HEK293 (cell line): ENCODE measurements around the gene CYP2D6.
A peak's percentile ranks its signal among the peaks of the same experiment; 100 is the strongest.

ENCODE experiments used
- CTCF ChIA-PET: fragments of 350-600 bp; formaldehyde crosslinking; extraction: SDS; loops from one replicate; lab custom pipeline; 2021; ENCODE audit warnings: antibody characterized with exemption; lab: Yijun Ruan, JAX
- POLR2A ChIA-PET: fragments of 300-600 bp; formaldehyde crosslinking; extraction: SDS; loops from one replicate; lab custom pipeline; 2020; ENCODE audit warnings: antibody characterized with exemption, inconsistent platforms; lab: Yijun Ruan, JAX
- H3K27ac ChIP-seq: fragments of 200-500 bp; sonication (Bioruptor generic); 2 replicates; pipeline ENCODE4 v1.5.1; 2014; ENCODE audit warnings: low read depth, low read length, control low read depth, inconsistent platforms; ENCODE audit errors: extremely low read depth
- H3K36me3 ChIP-seq, 2 experiments: fragments of 200-500 bp in 1 of 2; sonication (Bioruptor generic) in 1 of 2; 1 replicate in 1 of 2; 2 replicates in 1 of 2; pipeline ENCODE4 v1.5.1; 2014 to 2017; ENCODE audit warnings: inconsistent platforms in 2 of 2, low read length in 2 of 2; ENCODE audit not compliant: control insufficient read depth in 2 of 2, insufficient read depth in 1 of 2
- H3K4me1 ChIP-seq: fragments of 200-500 bp; sonication (Bioruptor generic); 2 replicates; pipeline ENCODE4 v1.5.1; 2014; ENCODE audit warnings: mild to moderate bottlenecking, low read length, inconsistent platforms; ENCODE audit not compliant: control insufficient read depth, insufficient read depth
- H3K4me3 ChIP-seq: 2 replicates; pipeline ENCODE4 v1.5.1; 2011; ENCODE audit warnings: low read depth, mild to moderate bottlenecking, control low read depth, low read length, moderate library complexity
- H3K9me3 ChIP-seq: fragments of 200-500 bp; sonication (Bioruptor generic); 2 replicates; pipeline ENCODE4 v1.5.1; 2014; ENCODE audit warnings: low read depth, low read length, inconsistent platforms; ENCODE audit not compliant: control insufficient read depth, insufficient read depth
- HOXC10 ChIP-seq: sonication (generic); formaldehyde crosslinking; IDR thresholded peaks from 2 replicates; pipeline ENCODE4 v1.8.1; 2023; ENCODE audit warnings: mild to moderate bottlenecking, missing genetic modification reagents
- OSR2 ChIP-seq: fragments of 450-650 bp; formaldehyde crosslinking; IDR thresholded peaks from 2 replicates; pipeline ENCODE4 v1.5.1; 2016; ENCODE audit warnings: missing biosample characterization, missing genetic modification characterization
- PRDM1 ChIP-seq: fragments of 450-650 bp; formaldehyde crosslinking; IDR thresholded peaks from 2 replicates; pipeline ENCODE4; 2016; ENCODE audit warnings: missing biosample characterization, missing genetic modification characterization
- REPIN1 ChIP-seq: fragments of 450-650 bp; formaldehyde crosslinking; IDR thresholded peaks from 2 replicates; pipeline ENCODE4 v1.5.1; 2017; ENCODE audit warnings: missing biosample characterization, missing genetic modification characterization, low read depth
- SETDB1 ChIP-seq: IDR thresholded peaks from one replicate; pipeline ENCODE4 v1.6.1; 2017; ENCODE audit warnings: mild to moderate bottlenecking, low read length, moderate library complexity, mixed read lengths; ENCODE audit not compliant: insufficient read length
- ZFP3 ChIP-seq: fragments of 450-650 bp; formaldehyde crosslinking; IDR thresholded peaks from 2 replicates; pipeline ENCODE4 v1.5.1; 2016; ENCODE audit warnings: low read depth, missing biosample characterization, missing genetic modification characterization
- ZNF132 ChIP-seq: fragments of 450-650 bp; formaldehyde crosslinking; IDR thresholded peaks from 2 replicates; pipeline ENCODE4 v1.5.1; 2017; ENCODE audit warnings: missing biosample characterization, missing genetic modification characterization, borderline replicate concordance
- ZNF140 ChIP-seq: fragments of 450-650 bp; formaldehyde crosslinking; IDR thresholded peaks from 2 replicates; pipeline ENCODE4 v1.5.1; 2016; ENCODE audit warnings: missing biosample characterization, missing genetic modification characterization
- ZNF146 ChIP-seq: fragments of 450-650 bp; formaldehyde crosslinking; IDR thresholded peaks from 2 replicates; pipeline ENCODE4 v1.5.1; 2016; ENCODE audit warnings: missing biosample characterization, missing genetic modification characterization
- ZNF202 ChIP-seq: fragments of 450-650 bp; formaldehyde crosslinking; IDR thresholded peaks from 2 replicates; pipeline ENCODE4 v1.5.1; 2016; ENCODE audit warnings: missing biosample characterization, missing genetic modification characterization, borderline replicate concordance
- ZNF324 ChIP-seq: fragments of 450-650 bp; formaldehyde crosslinking; IDR thresholded peaks from 2 replicates; pipeline ENCODE4 v1.5.1; 2016; ENCODE audit warnings: missing biosample characterization, missing genetic modification characterization
- ZNF423 ChIP-seq: fragments of 450-650 bp; formaldehyde crosslinking; IDR thresholded peaks from 2 replicates; pipeline ENCODE4 v1.5.1; 2016; ENCODE audit warnings: missing biosample characterization, missing genetic modification characterization
- ZNF624 ChIP-seq: fragments of 450-650 bp; formaldehyde crosslinking; IDR thresholded peaks from 2 replicates; pipeline ENCODE4 v1.5.1; 2017; ENCODE audit warnings: missing biosample characterization, missing genetic modification characterization
- ZNF654 ChIP-seq: fragments of 450-650 bp; formaldehyde crosslinking; IDR thresholded peaks from 2 replicates; pipeline ENCODE4 v1.5.1; 2016; ENCODE audit warnings: low read depth, missing biosample characterization, missing genetic modification characterization
- ZNF791 ChIP-seq: fragments of 450-650 bp; formaldehyde crosslinking; IDR thresholded peaks from 2 replicates; pipeline ENCODE4 v1.5.1; 2016; ENCODE audit warnings: missing biosample characterization, missing genetic modification characterization
- ZXDB ChIP-seq: fragments of 450-650 bp; formaldehyde crosslinking; IDR thresholded peaks from 2 replicates; pipeline ENCODE4 v1.5.1; 2016; ENCODE audit warnings: missing biosample characterization, missing genetic modification characterization
- TF ChIP-seq, protein P1 (sequence below): fragments of 450-650 bp; formaldehyde crosslinking; IDR thresholded peaks from 2 replicates; pipeline ENCODE4 v1.5.1; 2016; ENCODE audit warnings: missing biosample characterization, missing genetic modification characterization
- TF ChIP-seq, protein P2 (sequence below): fragments of 450-650 bp; formaldehyde crosslinking; IDR thresholded peaks from 2 replicates; pipeline ENCODE4 v1.5.1; 2017; ENCODE audit warnings: missing biosample characterization, missing genetic modification characterization
- TF ChIP-seq, protein P3 (sequence below): fragments of 450-650 bp; formaldehyde crosslinking; IDR thresholded peaks from 2 replicates; pipeline ENCODE4 v1.5.1; 2017; ENCODE audit warnings: missing biosample characterization, missing genetic modification characterization
- TF ChIP-seq, protein P4 (sequence below): fragments of 450-650 bp; formaldehyde crosslinking; IDR thresholded peaks from 2 replicates; pipeline ENCODE4 v1.5.1; 2016; ENCODE audit warnings: missing biosample characterization, missing genetic modification characterization
- TF ChIP-seq, protein P5 (sequence below): fragments of 450-650 bp; formaldehyde crosslinking; IDR thresholded peaks from 2 replicates; pipeline ENCODE4 v1.5.1; 2016; ENCODE audit warnings: missing biosample characterization, missing genetic modification characterization

CYP2D6 gene

DNA sequence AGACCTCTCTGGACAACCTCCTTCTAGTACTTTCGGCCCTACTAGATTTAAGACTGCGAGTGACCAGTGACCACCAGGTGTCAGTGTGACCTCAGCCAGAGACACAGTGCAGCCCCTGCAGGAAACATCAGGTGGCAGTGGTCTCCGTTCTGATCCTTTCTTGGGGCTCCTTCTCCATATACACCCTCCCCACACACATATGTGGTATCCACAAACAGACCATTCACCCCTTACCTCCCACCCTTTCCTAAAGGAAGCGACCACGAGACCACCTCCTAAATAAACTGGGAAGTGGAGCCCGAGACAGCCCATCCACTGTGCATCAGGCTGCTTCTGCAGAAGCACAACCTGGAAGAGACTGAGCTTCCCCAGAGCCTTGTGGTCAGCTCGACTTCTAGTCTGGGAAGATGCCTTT is 38.5 kb upstream of the CYP2D6 start:
- POLR2A ChIA-PET, result no interaction called here
- H3K9me3 ChIP-seq, result no peaks in the 10 kb centered on the region
- TF ChIP-seq, protein P1, sequence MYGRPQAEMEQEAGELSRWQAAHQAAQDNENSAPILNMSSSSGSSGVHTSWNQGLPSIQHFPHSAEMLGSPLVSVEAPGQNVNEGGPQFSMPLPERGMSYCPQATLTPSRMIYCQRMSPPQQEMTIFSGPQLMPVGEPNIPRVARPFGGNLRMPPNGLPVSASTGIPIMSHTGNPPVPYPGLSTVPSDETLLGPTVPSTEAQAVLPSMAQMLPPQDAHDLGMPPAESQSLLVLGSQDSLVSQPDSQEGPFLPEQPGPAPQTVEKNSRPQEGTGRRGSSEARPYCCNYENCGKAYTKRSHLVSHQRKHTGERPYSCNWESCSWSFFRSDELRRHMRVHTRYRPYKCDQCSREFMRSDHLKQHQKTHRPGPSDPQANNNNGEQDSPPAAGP (tag by site-specific recombination), result peak; percentile 59; the same call in 1 of the 2 replicates
- TF ChIP-seq ZXDB (tag by site-specific recombination) (0 out of 2 replicates have a peak, but pooled peaks have one; percentile 42), ZNF654 (tag by site-specific recombination) (peak; percentile 79), ZNF624 (no peak), ZNF132 (tag by site-specific recombination) (no peak), REPIN1 (tag by site-specific recombination) (no peak), OSR2 (tag by site-specific recombination) (peak; percentile 63)
- TF ChIP-seq, protein P2, sequence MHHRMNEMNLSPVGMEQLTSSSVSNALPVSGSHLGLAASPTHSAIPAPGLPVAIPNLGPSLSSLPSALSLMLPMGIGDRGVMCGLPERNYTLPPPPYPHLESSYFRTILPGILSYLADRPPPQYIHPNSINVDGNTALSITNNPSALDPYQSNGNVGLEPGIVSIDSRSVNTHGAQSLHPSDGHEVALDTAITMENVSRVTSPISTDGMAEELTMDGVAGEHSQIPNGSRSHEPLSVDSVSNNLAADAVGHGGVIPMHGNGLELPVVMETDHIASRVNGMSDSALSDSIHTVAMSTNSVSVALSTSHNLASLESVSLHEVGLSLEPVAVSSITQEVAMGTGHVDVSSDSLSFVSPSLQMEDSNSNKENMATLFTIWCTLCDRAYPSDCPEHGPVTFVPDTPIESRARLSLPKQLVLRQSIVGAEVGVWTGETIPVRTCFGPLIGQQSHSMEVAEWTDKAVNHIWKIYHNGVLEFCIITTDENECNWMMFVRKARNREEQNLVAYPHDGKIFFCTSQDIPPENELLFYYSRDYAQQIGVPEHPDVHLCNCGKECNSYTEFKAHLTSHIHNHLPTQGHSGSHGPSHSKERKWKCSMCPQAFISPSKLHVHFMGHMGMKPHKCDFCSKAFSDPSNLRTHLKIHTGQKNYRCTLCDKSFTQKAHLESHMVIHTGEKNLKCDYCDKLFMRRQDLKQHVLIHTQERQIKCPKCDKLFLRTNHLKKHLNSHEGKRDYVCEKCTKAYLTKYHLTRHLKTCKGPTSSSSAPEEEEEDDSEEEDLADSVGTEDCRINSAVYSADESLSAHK, result no peak
- TF ChIP-seq, protein P3, sequence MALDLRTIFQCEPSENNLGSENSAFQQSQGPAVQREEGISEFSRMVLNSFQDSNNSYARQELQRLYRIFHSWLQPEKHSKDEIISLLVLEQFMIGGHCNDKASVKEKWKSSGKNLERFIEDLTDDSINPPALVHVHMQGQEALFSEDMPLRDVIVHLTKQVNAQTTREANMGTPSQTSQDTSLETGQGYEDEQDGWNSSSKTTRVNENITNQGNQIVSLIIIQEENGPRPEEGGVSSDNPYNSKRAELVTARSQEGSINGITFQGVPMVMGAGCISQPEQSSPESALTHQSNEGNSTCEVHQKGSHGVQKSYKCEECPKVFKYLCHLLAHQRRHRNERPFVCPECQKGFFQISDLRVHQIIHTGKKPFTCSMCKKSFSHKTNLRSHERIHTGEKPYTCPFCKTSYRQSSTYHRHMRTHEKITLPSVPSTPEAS, result peak; percentile 23; the same call in 1 of the 2 replicates
- TF ChIP-seq, protein P4, sequence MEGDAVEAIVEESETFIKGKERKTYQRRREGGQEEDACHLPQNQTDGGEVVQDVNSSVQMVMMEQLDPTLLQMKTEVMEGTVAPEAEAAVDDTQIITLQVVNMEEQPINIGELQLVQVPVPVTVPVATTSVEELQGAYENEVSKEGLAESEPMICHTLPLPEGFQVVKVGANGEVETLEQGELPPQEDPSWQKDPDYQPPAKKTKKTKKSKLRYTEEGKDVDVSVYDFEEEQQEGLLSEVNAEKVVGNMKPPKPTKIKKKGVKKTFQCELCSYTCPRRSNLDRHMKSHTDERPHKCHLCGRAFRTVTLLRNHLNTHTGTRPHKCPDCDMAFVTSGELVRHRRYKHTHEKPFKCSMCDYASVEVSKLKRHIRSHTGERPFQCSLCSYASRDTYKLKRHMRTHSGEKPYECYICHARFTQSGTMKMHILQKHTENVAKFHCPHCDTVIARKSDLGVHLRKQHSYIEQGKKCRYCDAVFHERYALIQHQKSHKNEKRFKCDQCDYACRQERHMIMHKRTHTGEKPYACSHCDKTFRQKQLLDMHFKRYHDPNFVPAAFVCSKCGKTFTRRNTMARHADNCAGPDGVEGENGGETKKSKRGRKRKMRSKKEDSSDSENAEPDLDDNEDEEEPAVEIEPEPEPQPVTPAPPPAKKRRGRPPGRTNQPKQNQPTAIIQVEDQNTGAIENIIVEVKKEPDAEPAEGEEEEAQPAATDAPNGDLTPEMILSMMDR (tag by site-specific recombination), result peak; percentile 98
- TF ChIP-seq, all 188 proteins: peak for 6
- Histone ChIP-seq H3K4me1 (peaks cover 11% of the 10 kb centered on the region), H3K4me3 (no peak overlapping the region), H3K36me3 (peaks cover 4 to 46% of the 10 kb centered on the region in 2 experiments; a peak in 2 of 3 replicates), H3K27ac (no peak overlapping the region)
- CTCF ChIA-PET, result interaction anchor here (0.6 to 3.6 kb wide), 23 partner anchors 9 to 648 kb away, joined by 3 to 30 read pairs (median 3); partner anchors contain the start of gene NFAM1

DNA sequence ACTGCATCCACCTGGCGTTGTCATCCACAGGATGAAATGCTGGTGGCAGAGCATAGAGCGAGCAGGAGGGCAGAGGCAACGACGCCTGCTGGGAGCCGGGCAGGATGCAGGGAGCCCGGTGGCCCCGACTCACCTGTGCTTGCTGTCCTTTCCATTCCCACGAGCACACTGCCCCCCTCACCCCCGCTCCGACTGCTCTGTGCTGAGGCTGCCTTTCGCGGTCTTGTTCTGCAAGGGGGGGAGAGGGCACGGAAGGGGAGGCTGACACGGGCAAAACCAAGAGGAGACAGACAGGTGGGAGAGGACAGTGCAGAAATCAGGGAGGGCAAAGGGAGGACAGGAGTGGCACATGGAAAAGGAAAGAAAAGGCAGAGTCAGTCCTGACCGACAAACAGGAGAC is 37.9 kb upstream of the CYP2D6 start:
- Histone ChIP-seq H3K4me3 (no peak overlapping the region), H3K4me1 (peaks cover 11% of the 10 kb centered on the region), H3K9me3 (no peaks in the 10 kb centered on the region), H3K36me3 (peaks cover 4 to 49% of the 10 kb centered on the region in 2 experiments; a peak in 2 of 3 replicates), H3K27ac (no peak overlapping the region)
- no peak for TF ChIP-seq ZNF146 (tag by site-specific recombination)
- no peak for TF ChIP-seq HOXC10
- no peak for TF ChIP-seq ZNF324 (tag by site-specific recombination)
- no peak for TF ChIP-seq ZFP3 (tag by site-specific recombination)
- TF ChIP-seq PRDM1, result no peak
- TF ChIP-seq SETDB1, result no peak
- no peak for TF ChIP-seq ZNF202
- TF ChIP-seq ZNF140 (tag by site-specific recombination), result no peak
- no peak for TF ChIP-seq ZNF423 (tag by site-specific recombination)
- TF ChIP-seq ZNF791 (tag by site-specific recombination), result no peak
- TF ChIP-seq, protein P5, sequence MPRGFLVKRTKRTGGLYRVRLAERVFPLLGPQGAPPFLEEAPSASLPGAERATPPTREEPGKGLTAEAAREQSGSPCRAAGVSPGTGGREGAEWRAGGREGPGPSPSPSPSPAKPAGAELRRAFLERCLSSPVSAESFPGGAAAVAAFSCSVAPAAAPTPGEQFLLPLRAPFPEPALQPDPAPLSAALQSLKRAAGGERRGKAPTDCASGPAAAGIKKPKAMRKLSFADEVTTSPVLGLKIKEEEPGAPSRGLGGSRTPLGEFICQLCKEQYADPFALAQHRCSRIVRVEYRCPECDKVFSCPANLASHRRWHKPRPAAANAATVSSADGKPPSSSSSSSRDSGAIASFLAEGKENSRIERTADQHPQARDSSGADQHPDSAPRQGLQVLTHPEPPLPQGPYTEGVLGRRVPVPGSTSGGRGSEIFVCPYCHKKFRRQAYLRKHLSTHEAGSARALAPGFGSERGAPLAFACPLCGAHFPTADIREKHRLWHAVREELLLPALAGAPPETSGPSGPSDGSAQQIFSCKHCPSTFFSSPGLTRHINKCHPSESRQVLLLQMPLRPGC (tag by site-specific recombination), result no peak
- ChIA-PET CTCF (interaction anchor here (0.7 to 1.7 kb wide), 4 partner anchors 77 to 413 kb away, joined by 3 to 8 read pairs (median 4); no protein-coding TSS in a partner anchor), POLR2A (no interaction called here)
